ENCODE measurements around the gene BLOC1S5. TPM values are rescaled to one million over a fixed set of nuclear protein-coding genes. Genes with fewer than 3 reads are reported as not detected.

The BLOC1S5 gene
- total and polyA plus RNA-seq, 2 of the 8 experiments (the other 6 are each of a cell fraction or from before 2014, with no cell fraction given), result 3.4 to 17.2 TPM

- DNase-seq (ENCODE audit: low read depth in 1 of 2, low spot score in 2 of 2) (no peak), FAIRE-seq (no peak)
- Histone ChIP-seq H3K23me2 (ENCODE audit: low read depth, low read length) (no peaks in the 10 kb centered on the region), H3K56ac (replicated peaks; ENCODE audit: insufficient read length, low read depth, low read length) (no peak overlapping the region), H4K20me1 (replicated peaks in 1 of 2; ENCODE audit: control insufficient read depth in 1 of 2, insufficient read depth in 2 of 2, low read length in 2 of 2) (peaks cover 0 to 1% of the 10 kb centered on the region in 2 experiments), H3K4me1 (replicated peaks in 1 of 4; ENCODE audit: control insufficient read depth in 3 of 4, insufficient read depth in 4 of 4, low read length in 3 of 4) (no peaks in the 10 kb centered on the region), H2AK5ac (ENCODE audit: low read depth, low read length) (no peak overlapping the region), H2BK12ac (ENCODE audit: low read depth, low read length) (no peak overlapping the region), H2BK20ac (ENCODE audit: low read length) (no peak overlapping the region), H3K27me3 (replicated peaks in 1 of 4; ENCODE audit: control insufficient read depth in 3 of 4, extremely low read depth in 1 of 4, insufficient read depth in 3 of 4, low read length in 3 of 4) (no peaks in the 10 kb centered on the region), H4K8ac (ENCODE audit: extremely low read depth, insufficient read depth, low read length) (no peak overlapping the region), H3K4me2 (ENCODE audit: insufficient read depth in 1 of 2, low read depth in 2 of 2, low read length in 2 of 2) (no peak overlapping the region), H4K91ac (replicated peaks; ENCODE audit: insufficient read length, low read length) (no peak overlapping the region), H3K27ac (ENCODE audit: low read depth, low read length) (no peak overlapping the region), H3K4me3 (ENCODE audit: extremely low read depth in 1 of 4, insufficient read depth in 2 of 4, low read depth in 3 of 4, low read length in 4 of 4) (no peak overlapping the region), H3K79me2 (ENCODE audit: control insufficient read depth in 1 of 2, insufficient read depth in 2 of 2, low read length in 2 of 2) (no peaks in the 10 kb centered on the region), H3K18ac (ENCODE audit: extremely low read depth, low read length) (no peak overlapping the region), H3K9ac (replicated peaks in 1 of 4; ENCODE audit: extremely low read depth in 1 of 4, low read depth in 3 of 4, low read length in 3 of 4) (no peak overlapping the region), H2BK5ac (ENCODE audit: low read depth, low read length) (no peak overlapping the region), H2AFZ (ENCODE audit: low read length) (no peak overlapping the region), H3K23ac (ENCODE audit: insufficient read length) (no peak overlapping the region), H3K79me1 (ENCODE audit: low read depth, low read length) (no peaks in the 10 kb centered on the region), H3K4ac (replicated peaks; ENCODE audit: insufficient read length, low read depth, low read length) (no peak overlapping the region), H2BK15ac (ENCODE audit: low read length) (no peak overlapping the region), H3K36me3 (ENCODE audit: control insufficient read depth in 2 of 4, insufficient read depth in 4 of 4, low read length in 3 of 4) (peaks cover 0 to 12% (median 2%) of the 10 kb centered on the region in 4 experiments; a peak in 2 of 8 replicates), H3K14ac (ENCODE audit: insufficient read length) (no peak overlapping the region), H4K5ac (ENCODE audit: insufficient read length, low read depth, low read length) (no peak overlapping the region), H3K9me3 (ENCODE audit: insufficient read depth in 2 of 2, low read depth in 1 of 2, low read length in 1 of 2) (no peaks in the 10 kb centered on the region), H2BK120ac (replicated peaks; ENCODE audit: low read depth, low read length) (no peak overlapping the region)
- CTCF ChIA-PET (ENCODE audit: partially characterized antibody), result no interaction called here
- TF ChIP-seq TAF1 (IDR thresholded peaks at IDR 0.05; ENCODE audit: low read depth, low read length) (no peak), USF2 (IDR thresholded peaks at IDR 0.05; ENCODE audit: low read length) (no peak), KDM5A (IDR thresholded peaks at IDR 0.05; ENCODE audit: low read length) (no peak), HDAC6 (IDR thresholded peaks at IDR 0.05; ENCODE audit: low read depth, low read length) (no peak), JUND (IDR thresholded peaks at IDR 0.05; ENCODE audit: low read length) (no peak), RFX5 (IDR thresholded peaks at IDR 0.05; ENCODE audit: borderline replicate concordance, low read depth, low read length) (no peak)
- POLR2A ChIA-PET (ENCODE audit: partially characterized antibody), result no interaction called here
- 92% methylated on average over 4 of the region's 4 CpGs; no CpG with 5 or more reads in 1 of the 2 experiments for WGBS, 2 experiments (ENCODE audit: extremely low coverage in 1 of 2, insufficient coverage in 1 of 2, insufficient read length in 1 of 2, insufficient replicate concordance in 2 of 2, low coverage in 1 of 2, low lambda C conversion rate in 2 of 2, missing lambda C conversion rate in 1 of 2)
Observed at GRCh38 chr6:8075185-8075584, 11.0 kb upstream of the BLOC1S5 start.
